ENCODE results near the gene TRRAP.

The TRRAP gene

GRCh38 chr7:99008921-99009530 lies 130.7 kb downstream of the TRRAP start:
- DNase-seq: no peak

DNA sequence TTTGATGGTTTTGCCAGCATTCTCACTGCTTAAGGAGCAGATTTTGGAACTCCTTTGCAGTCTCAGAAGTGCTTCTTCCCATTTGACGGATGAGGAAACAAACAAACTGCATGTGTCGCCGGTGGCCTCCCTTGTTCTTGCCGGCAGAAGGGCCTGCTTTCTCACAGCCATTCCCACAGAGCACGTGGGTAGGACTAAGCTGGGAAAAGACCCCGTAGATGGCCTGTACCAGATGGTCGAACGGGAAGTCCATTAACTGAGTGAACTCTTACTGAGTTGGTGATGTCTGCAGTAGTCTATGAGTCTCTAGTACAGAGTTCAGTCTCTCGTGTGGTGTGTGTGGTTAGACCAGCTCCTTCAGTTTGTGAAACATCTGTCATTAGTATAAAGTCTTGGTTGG lies 131.9 kb downstream of the TRRAP start:
- DNase-seq: no peak

- DNase-seq: no peak
Measured at GRCh38 chr7:99011341-99011705, 133.0 kb downstream of the TRRAP start.

GRCh38 chr7:99011706-99012404 lies 133.5 kb downstream of the TRRAP start:
- no peak for DNase-seq

DNA sequence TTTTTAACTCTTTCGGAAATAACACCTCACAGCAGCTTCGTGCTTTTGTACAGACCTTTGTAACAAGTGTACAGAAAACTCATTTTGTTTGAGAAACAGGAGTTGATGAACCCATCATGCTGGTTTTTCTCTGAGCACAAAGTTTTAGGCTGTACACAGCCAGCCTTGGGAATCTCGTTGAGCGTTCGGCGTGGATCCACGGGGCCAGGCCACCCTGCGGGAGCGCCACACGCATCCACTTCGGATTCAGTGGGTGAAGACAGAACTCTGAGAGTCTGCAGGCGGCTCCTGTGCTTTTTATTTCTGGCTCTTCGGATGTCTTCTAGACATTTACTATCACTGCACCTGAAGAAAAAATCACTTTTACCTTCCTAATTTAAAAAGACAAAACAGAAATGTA lies 134.4 kb downstream of the TRRAP start:
- no peak for DNase-seq

DNA sequence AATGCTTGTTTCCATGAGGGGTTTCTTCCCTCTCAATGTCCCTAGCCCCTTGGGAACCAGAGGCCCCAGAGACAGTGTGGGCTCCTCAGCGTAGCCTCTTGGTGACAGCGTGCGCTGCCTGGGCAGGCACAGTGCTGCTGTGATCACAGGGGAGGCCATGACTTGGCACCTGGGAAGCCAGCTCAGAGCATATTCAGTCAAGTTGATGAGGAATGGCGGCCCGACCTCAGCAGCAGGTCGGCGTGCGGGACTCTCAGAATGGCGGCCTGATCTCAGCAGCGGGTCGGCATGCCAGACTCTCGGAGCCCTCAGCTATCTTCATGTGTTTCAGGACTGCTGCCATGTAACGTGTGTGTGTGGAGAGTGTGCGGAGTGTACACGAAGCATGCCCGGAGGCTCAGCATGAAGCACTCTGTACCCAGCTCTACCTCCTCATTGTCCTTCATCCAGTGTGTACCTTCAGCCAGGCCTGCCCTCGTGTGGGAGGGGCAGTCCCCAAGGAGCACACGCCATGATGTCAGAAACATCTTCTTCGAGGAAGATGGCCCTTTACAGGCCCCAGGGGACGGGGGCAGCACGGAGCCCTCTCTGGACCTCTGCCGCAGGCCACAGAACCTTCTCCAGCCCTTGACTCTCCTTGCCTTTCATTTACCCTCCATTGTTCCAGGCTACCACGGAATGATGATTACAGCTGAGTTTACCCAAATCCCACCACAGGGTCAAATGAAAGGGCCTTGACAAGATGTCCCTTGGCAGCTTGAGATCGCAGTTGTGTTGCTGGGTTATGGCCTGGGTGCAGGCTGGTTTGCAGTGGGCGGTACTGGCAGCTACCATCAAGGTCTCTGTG lies 135.2 kb downstream of the TRRAP start:
- DNase-seq: no peak

DNA sequence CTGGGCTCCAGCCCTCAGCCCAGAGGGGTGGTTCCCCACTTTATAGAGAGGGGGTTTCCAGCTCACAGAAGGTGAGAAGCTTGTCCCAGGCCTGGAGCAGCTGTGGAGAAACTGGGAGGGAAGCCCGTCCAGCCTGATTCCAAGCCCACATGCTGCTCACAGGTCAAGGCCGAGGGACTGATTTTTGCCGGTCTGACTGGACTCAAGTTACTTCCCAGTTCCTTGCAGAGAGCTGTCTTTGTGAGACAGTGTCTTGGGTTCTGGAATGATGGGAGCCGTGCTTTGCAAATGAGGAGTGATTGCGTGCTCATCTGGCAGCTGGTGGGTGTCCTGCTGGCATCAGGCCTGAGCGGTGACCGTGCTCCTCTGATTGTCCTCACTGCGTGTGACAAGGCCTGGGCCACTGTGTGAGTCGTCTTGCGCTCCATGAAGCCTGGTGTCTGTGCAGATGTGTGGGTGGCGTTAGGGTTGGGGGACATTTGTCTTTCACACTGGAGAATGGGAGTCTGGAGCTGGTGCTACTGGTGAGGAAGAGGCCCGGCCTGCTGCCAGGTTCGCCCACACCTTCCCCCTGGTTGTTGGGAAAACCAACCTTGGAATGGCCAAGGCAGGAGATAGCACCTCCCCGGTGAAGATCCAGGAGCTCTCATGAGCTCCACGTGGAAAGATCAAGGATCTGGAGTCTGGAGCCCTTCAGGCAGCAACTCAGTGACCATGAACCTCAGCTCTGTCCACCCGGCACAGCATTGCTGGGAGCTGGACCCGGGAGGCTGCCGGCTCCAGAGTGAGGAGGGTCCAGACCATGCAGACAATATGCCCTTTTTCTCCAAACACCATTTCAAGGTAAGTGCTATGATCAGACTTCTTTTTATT lies 136.0 kb downstream of the TRRAP start:
- no peak for DNase-seq

- no peak for DNase-seq
Measured at GRCh38 chr7:99016196-99016595, 137.9 kb downstream of the TRRAP start.

GRCh38 chr7:99019523-99020412 lies 141.4 kb downstream of the TRRAP start:
- DNase-seq: no peak

GRCh38 chr7:99020413-99020715 lies 142.0 kb downstream of the TRRAP start:
- no peak for DNase-seq

DNA sequence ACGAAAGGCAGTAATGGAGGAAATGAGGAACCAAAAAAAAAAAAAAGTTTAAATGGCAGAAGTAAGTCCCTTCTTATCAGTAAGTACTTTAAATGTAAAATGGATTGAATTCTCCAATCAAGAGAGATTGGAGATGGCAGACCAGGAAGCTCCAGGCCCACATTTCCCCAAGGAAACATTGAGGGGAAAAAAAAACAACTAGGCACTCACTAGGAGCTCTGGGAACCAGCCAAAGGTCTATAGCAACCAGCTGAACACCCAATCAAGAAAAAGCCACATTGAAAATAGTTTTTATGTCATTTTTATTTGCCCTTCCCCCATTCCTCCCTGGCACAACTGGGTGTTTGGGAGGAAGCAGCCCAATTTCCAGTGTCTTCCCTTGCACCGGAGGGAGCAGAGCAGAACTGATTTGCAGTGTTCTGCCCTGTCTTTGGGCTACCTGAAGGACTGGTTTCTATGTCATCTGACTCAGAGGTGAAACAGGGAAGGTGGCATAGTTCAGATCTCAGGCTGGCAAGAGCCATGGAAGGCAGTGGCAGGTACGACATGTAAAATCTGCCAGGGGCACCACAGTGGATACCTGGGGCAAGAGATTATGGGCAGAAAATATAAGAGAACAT lies 143.7 kb downstream of the TRRAP start:
- DNase-seq: no peak

GRCh38 chr7:99024066-99024465 lies 145.7 kb downstream of the TRRAP start:
- no peak for DNase-seq

DNA sequence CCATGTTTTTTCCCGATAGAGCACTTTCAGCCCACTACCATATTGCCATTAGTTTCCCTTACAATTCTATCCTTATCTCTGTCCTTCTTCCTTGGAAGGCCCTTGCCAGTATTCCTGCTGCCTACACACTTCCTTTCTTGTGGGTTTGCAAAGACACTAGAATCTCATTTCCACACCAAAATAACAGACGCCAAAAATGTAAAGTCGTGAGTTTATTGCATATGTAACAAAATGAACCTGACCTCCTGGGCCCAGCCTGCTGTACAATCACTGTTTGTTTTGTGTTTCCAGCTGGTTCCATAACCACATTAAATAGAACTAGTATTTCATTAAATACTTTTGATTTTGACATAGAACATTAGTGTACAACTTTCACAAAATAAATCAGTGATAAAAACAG lies 148.9 kb downstream of the TRRAP start:
- no peak for DNase-seq

GRCh38 chr7:99027841-99028240 lies 149.5 kb downstream of the TRRAP start:
- DNase-seq: no peak

DNA sequence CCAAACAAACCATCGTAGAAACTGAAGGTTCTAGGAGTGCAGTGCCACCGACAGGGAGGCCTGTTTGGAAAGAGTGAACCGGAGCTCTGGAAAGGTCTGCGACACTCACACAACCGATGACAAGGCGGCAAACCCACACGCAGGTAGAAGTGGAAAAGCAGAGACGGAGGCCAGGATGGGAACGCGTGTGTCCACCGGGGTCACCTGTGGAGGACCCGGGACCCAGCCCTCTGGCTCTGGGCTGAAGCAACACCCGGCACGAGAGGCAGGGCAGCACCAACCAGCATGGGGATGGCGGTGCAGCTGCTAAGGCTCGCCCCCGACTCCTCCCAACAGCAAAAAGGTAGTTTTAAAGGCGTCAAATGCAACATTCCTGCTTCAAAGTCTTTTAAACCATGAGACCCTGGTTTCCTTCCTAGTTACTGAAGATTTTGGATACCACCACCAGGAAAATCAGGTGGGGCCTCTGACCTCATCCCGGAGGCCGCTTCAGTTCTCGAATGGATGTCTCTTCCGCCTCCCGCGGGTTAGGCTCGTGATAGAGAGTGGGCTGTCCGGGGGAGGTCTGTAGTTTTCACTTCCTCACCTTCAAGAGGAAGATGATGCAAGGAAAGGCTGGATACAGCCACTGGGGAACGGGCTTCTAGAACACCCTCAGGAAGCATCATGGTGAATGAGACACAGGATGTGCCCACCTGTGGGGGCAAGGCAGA lies 150.1 kb downstream of the TRRAP start:
- no peak for DNase-seq

DNA sequence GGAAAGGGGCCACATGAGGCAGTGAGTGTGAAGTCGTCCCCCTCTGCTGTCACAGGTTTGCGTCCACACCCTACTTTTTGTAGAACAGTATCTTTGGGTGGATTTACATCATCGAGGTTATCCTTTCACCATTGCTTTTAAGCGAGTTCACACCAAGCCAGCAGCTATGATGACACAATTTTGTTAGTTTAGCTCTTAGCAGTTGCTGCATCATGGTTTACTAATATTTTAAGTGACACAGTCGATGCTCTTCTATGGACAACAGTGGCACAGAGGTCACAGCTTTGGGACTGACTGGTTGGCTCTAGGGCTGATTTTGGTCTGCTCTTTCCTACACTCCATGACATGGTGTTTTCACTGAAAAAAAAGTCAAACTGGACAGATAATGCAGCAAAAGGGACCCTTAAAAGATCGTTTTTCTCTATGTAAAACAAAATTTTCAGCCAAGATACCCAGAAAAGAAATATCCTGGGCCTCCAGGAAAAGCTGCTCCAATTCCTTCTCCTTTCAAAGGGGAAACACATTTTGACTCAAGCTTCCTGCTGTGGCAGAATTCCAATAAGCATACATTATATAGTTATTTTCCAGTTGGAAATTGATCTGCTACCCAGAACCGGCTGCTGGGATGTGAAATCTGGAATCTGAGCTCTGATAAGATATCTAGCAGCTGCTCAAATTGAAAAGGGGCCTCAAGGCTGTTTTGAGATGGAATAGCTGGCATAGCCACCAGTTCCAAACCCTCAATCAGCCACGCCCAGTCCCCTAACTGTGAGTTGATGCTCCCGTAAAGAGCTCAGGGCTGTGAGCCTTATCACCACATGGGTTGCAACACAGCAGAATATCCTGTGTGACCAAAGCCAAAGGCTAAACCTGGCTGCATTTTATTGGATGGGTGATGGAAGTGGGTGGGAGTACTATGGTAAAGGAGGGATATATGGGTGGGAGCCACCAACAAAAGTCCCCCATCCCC lies 151.4 kb downstream of the TRRAP start:
- DNase-seq: no peak

- DNase-seq: no peak
Measured at GRCh38 chr7:99030457-99030856, 152.1 kb downstream of the TRRAP start.

DNA sequence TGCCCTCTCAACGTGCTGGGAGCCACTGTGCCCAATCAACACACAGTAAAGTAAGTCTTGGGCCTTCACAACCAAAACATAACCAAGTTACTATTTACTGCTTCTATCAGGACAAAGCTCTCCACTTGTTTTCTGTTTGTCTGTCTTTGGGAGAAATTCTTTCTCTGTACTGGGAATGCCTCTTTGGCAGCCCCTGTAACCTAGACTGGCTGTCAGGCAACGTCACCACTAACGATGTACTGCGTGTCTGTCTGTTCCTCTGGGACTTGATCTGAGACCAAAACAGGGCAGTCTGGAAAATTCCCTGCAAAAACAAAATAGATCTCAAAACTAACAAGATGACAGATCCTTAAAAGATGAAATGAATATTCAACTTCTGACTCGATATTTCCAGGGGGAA lies 152.6 kb downstream of the TRRAP start:
- DNase-seq: no peak

GRCh38 chr7:99031496-99031895 lies 153.2 kb downstream of the TRRAP start:
- no peak for DNase-seq

- no peak for DNase-seq
Measured at GRCh38 chr7:99032928-99033327, 154.6 kb downstream of the TRRAP start.
